Vagina (tissue), 2 donors: ENCODE measurements around the gene PDE5A. TPM values are rescaled to one million over a fixed set of nuclear protein-coding genes. Genes with fewer than 3 reads are reported as not detected.
A peak's percentile ranks its signal among the peaks of the same experiment; 100 is the strongest.

Experiments
- DNase-seq, 2 donors: peaks; one replicate each; pipeline ENCODE4 v3.0.0-alpha.2; 2017; ENCODE audit errors: extremely low spot score in 2 of 2
- H3K27ac ChIP-seq: fragments of 200-600 bp; sonication (generic); one replicate; pipeline ENCODE4 v1.5.1; 2019
- H3K27me3 ChIP-seq: fragments of 200-600 bp; sonication (generic); one replicate; pipeline ENCODE4 v1.5.1; 2019
- H3K36me3 ChIP-seq, 2 donors: fragments of 200-600 bp; sonication (generic); one replicate each; pipeline ENCODE4 v1.5.1; 2017 to 2019
- H3K4me1 ChIP-seq: fragments of 200-600 bp; sonication (generic); one replicate; pipeline ENCODE4 v1.5.1; 2019
- H3K4me3 ChIP-seq, 2 donors: fragments of 200-600 bp; sonication (generic); 1 replicate in 1 of 2; 2 replicates in 1 of 2; pipeline ENCODE4 v1.5.1; 2016 to 2019
- H3K9me3 ChIP-seq: fragments of 200-600 bp; sonication (generic); one replicate; pipeline ENCODE4 v1.5.1; 2019
- POLR2A ChIP-seq, 2 donors: fragments of 450-650 bp; IDR thresholded peaks; one replicate each; pipeline ENCODE4 v1.6.1; 2017; ENCODE audit warnings: antibody characterized with exemption in 2 of 2, mild to moderate bottlenecking in 2 of 2, moderate library complexity in 2 of 2
- POLR2AphosphoS5 ChIP-seq, 2 donors: sonication (generic); formaldehyde crosslinking; IDR thresholded peaks; one replicate each; pipeline ENCODE4 v1.9.0; 2017; ENCODE audit warnings: antibody characterized with exemption in 2 of 2, mild to moderate bottlenecking in 2 of 2, low read depth in 1 of 2; ENCODE audit not compliant: insufficient read depth in 1 of 2
- intact Hi-C: fragments of 100-400 bp; cut with DNase I; formaldehyde crosslinking; loops from one replicate; pipeline ENCODE4 v1.15.1; 2023
- total RNA-seq: library from RNA; depleted of rRNA; stranded (reverse); fragments of >200 nt; gene quantifications from one replicate; pipeline ENCODE4 v1.2.3, GENCODE V29; 2016
- TF ChIP-seq, protein P1 (sequence below), 3 experiments: fragments of 450-650 bp in 2 of 3; fragments of 200-600 bp in 1 of 3; sonication (generic) in 1 of 3; IDR thresholded peaks; one replicate each; pipeline ENCODE4 v1.5.1; 2017 to 2019; ENCODE audit warnings: antibody characterized with exemption in 3 of 3, mild to moderate bottlenecking in 2 of 3, moderate library complexity in 2 of 3

Gene PDE5A
- total RNA-seq, 1 donor from 2014 or later = 23.1 TPM

DNA sequence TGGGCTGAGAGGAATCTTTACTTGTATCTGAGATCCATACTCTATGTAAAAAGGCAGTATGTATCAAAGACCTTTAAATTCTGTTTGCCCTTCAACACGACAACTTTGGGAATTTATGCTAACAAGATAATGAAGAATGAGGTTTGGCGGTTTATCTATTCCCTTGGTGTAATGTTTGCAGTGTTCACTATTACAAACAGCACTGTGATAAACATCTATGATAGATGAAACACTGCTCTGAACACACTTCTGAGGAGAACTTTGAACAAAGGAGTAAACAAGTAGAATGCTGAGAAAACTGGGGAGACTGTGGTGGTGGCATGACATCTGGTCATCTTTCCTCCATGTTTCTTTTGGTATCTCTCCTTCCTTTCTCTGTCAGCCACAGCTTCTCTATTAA is 126.9 kb downstream of the PDE5A start:
- TF ChIP-seq, protein P1, sequence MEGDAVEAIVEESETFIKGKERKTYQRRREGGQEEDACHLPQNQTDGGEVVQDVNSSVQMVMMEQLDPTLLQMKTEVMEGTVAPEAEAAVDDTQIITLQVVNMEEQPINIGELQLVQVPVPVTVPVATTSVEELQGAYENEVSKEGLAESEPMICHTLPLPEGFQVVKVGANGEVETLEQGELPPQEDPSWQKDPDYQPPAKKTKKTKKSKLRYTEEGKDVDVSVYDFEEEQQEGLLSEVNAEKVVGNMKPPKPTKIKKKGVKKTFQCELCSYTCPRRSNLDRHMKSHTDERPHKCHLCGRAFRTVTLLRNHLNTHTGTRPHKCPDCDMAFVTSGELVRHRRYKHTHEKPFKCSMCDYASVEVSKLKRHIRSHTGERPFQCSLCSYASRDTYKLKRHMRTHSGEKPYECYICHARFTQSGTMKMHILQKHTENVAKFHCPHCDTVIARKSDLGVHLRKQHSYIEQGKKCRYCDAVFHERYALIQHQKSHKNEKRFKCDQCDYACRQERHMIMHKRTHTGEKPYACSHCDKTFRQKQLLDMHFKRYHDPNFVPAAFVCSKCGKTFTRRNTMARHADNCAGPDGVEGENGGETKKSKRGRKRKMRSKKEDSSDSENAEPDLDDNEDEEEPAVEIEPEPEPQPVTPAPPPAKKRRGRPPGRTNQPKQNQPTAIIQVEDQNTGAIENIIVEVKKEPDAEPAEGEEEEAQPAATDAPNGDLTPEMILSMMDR (IDR thresholded peaks at IDR 0.05) = no peak
- TF ChIP-seq POLR2AphosphoS5 (IDR thresholded peaks at IDR 0.05; ENCODE audit: insufficient read depth in 1 of 2, low read depth in 1 of 2) = no peak
- TF ChIP-seq POLR2A (IDR thresholded peaks at IDR 0.05) = no peak
- Histone ChIP-seq H3K4me1 (no peaks in the 10 kb centered on the region), H3K36me3 (peaks cover 0 to 65% of the 10 kb centered on the region in 2 donors), H3K9me3 (no peaks in the 10 kb centered on the region), H3K4me3 (no peak overlapping the region), H3K27ac (no peak overlapping the region), H3K27me3 (no peaks in the 10 kb centered on the region)
- intact Hi-C loops = no loop called here
- DNase-seq = no peak

- Histone ChIP-seq H3K9me3 (no peaks in the 10 kb centered on the region), H3K27ac (peak overlapping the region; percentile 56), H3K4me3 (no peak overlapping the region), H3K36me3 (peaks cover 0 to 44% of the 10 kb centered on the region in 2 donors), H3K4me1 (no peaks in the 10 kb centered on the region), H3K27me3 (no peaks in the 10 kb centered on the region)
- TF ChIP-seq POLR2AphosphoS5 (IDR thresholded peaks at IDR 0.05; ENCODE audit: insufficient read depth in 1 of 2, low read depth in 1 of 2) = peak in 1 of 2 donors; percentile 46
- TF ChIP-seq, protein P1 (IDR thresholded peaks at IDR 0.05) = no peak
- DNase-seq = no peak
- intact Hi-C loops = no loop called here
Observed at GRCh38 chr4:119498527-119498926, 130.1 kb downstream of the PDE5A start.

GRCh38 chr4:119493886-119494285 is 134.7 kb downstream of the PDE5A start:
- Histone ChIP-seq H3K4me1 (no peaks in the 10 kb centered on the region), H3K27me3 (no peaks in the 10 kb centered on the region), H3K9me3 (no peaks in the 10 kb centered on the region), H3K36me3 (peaks cover 0 to 18% of the 10 kb centered on the region in 2 donors), H3K4me3 (no peak overlapping the region), H3K27ac (no peak overlapping the region)
- intact Hi-C loops = no loop called here
- TF ChIP-seq POLR2A (IDR thresholded peaks at IDR 0.05) = no peak
- no peak for TF ChIP-seq POLR2AphosphoS5 (IDR thresholded peaks at IDR 0.05; ENCODE audit: insufficient read depth in 1 of 2, low read depth in 1 of 2)
- TF ChIP-seq, protein P1 (IDR thresholded peaks at IDR 0.05) = no peak
- DNase-seq = no peak

DNA sequence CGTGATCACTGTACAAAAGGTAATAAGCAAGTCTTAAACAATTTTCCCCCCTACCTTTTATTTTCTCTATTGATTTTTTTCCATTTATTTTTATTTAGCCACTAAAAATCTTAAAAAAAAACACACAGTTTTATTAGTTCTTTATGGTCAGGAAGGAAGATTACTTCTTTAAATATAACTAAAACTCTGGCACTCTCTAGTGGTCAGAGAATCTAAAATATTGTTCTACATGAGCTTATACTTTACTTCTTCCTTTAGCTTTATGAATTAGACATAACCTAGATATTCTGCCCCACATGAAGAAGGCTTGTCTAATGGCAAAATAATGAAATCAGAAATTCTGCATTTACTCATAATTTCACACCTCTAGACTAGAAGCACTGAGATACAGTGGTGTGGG is 135.2 kb downstream of the PDE5A start:
- no peak for DNase-seq
- H3K27me3 ChIP-seq = no peaks in the 10 kb centered on the region
- intact Hi-C loops = no loop called here
- no peak overlapping the region for H3K27ac ChIP-seq
- no peaks in the 10 kb centered on the region for H3K4me1 ChIP-seq
- no peaks in the 10 kb centered on the region for H3K9me3 ChIP-seq
- TF ChIP-seq, protein P1 (IDR thresholded peaks at IDR 0.05) = no peak
- TF ChIP-seq POLR2A (IDR thresholded peaks at IDR 0.05) = no peak
- TF ChIP-seq POLR2AphosphoS5 (IDR thresholded peaks at IDR 0.05; ENCODE audit: insufficient read depth in 1 of 2, low read depth in 1 of 2) = no peak
- peaks cover 0 to 18% of the 10 kb centered on the region in 2 donors for H3K36me3 ChIP-seq
- no peak overlapping the region for H3K4me3 ChIP-seq

DNA sequence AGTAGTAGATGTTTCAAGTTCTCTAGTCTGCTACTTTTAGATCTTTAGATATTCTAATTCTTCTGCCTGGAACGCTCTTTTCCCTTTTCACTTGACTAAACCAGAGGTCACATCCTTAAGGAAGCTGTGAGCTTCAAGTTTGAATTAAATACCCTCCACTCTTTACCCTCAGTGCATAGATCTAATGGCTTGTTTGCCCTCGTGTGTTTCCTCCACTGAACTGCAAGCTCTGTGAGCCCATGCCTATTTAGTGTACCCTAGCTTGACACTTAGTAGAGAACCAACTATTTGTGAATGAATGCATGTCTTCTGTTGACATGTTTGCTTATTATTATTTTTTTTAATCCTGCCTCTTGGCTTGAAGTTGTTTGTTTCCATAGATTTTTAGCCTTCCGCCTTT is 138.3 kb downstream of the PDE5A start:
- no peak for TF ChIP-seq POLR2A (IDR thresholded peaks at IDR 0.05)
- TF ChIP-seq, protein P1 (IDR thresholded peaks at IDR 0.05) = no peak
- no peak for TF ChIP-seq POLR2AphosphoS5 (IDR thresholded peaks at IDR 0.05; ENCODE audit: insufficient read depth in 1 of 2, low read depth in 1 of 2)
- Histone ChIP-seq H3K27me3 (no peaks in the 10 kb centered on the region), H3K9me3 (no peaks in the 10 kb centered on the region), H3K4me1 (no peaks in the 10 kb centered on the region), H3K27ac (no peak overlapping the region), H3K36me3 (peaks cover 0 to 10% of the 10 kb centered on the region in 2 donors), H3K4me3 (no peak overlapping the region)
- no peak for DNase-seq
- intact Hi-C loops = no loop called here
